GM18505 (cell line): ENCODE results near the gene EPB41L2.
"Not testable (repeated sequence)": the region's sequence is repeated elsewhere in the genome, so short reads cannot be mapped to it uniquely, and the experiment has no call there.

ENCODE experiments used
- ATAC-seq: cut with Tn5 transposase; IDR thresholded peaks from one replicate; pipeline ENCODE4 v1.9.1; 2021; ENCODE audit not compliant: unreplicated experiment
- POLR2A ChIP-seq: IDR thresholded peaks from 4 replicates; pipeline ENCODE4 v1.6.1; 2011; ENCODE audit warnings: borderline replicate concordance; ENCODE audit not compliant: insufficient read depth, insufficient read length; ENCODE audit errors: extremely low read depth

Gene EPB41L2

GRCh38 chr6:130815200-130816071, 247.6 kb downstream of the EPB41L2 start:
- ATAC-seq, result no peak
- TF ChIP-seq POLR2A, result no peak

- no peak for TF ChIP-seq POLR2A
- ATAC-seq, result no peak
These were observed 248.5 kb downstream of the EPB41L2 start for GRCh38 chr6:130814506-130814905.

GRCh38 chr6:130811932-130812331, 251.1 kb downstream of the EPB41L2 start:
- no peak for ATAC-seq
- no peak for TF ChIP-seq POLR2A

- ATAC-seq, result no peak
- no peak for TF ChIP-seq POLR2A
These were observed 252.6 kb downstream of the EPB41L2 start for GRCh38 chr6:130810307-130811030.

GRCh38 chr6:130801368-130801767, 261.7 kb downstream of the EPB41L2 start:
- ATAC-seq, result not testable (repeated sequence)

GRCh38 chr6:130797061-130797460, 266.0 kb downstream of the EPB41L2 start:
- no peak for TF ChIP-seq POLR2A
- no peak for ATAC-seq

GRCh38 chr6:130796313-130796905, 266.6 kb downstream of the EPB41L2 start:
- no peak for ATAC-seq
- no peak for TF ChIP-seq POLR2A

- no peak for ATAC-seq
- TF ChIP-seq POLR2A, result no peak
These were observed 268.3 kb downstream of the EPB41L2 start for GRCh38 chr6:130794738-130795137.

- no peak for ATAC-seq
- no peak for TF ChIP-seq POLR2A
These were observed 268.9 kb downstream of the EPB41L2 start for GRCh38 chr6:130794010-130794697.
